Subcutaneous abdominal adipose tissue (tissue), 5 donors: ENCODE data around the gene GPC5.
"Not testable (repeated sequence)": the region's sequence is repeated elsewhere in the genome, so short reads cannot be mapped to it uniquely, and the experiment has no call there.

ENCODE experiments used
- H3K27ac ChIP-seq: one replicate; pipeline ENCODE4 v1.7.0; 2013; ENCODE audit warnings: low read depth, mild to moderate bottlenecking, inconsistent platforms, low read length, moderate library complexity
- H3K27me3 ChIP-seq, 5 donors: one replicate each; pipeline ENCODE4 v1.7.0; 2013; ENCODE audit warnings: low read length in 5 of 5, inconsistent platforms in 1 of 5; ENCODE audit not compliant: control insufficient read depth in 5 of 5, insufficient read depth in 4 of 5
- H3K36me3 ChIP-seq, 5 donors: one replicate each; pipeline ENCODE4 v1.7.0; 2013; ENCODE audit warnings: low read length in 5 of 5; ENCODE audit not compliant: control insufficient read depth in 5 of 5, insufficient read depth in 5 of 5
- H3K4me1 ChIP-seq, 5 donors: one replicate each; pipeline ENCODE4 v1.7.0; 2013; ENCODE audit warnings: low read length in 5 of 5, mild to moderate bottlenecking in 3 of 5, moderate library complexity in 1 of 5; ENCODE audit not compliant: control insufficient read depth in 5 of 5, insufficient read depth in 5 of 5
- H3K4me3 ChIP-seq, 5 donors: one replicate each; pipeline ENCODE4 v1.7.0; 2013; ENCODE audit warnings: low read length in 5 of 5, low read depth in 1 of 5
- H3K9ac ChIP-seq, 5 donors: one replicate each; pipeline ENCODE4 v1.7.0; 2013; ENCODE audit warnings: low read length in 5 of 5, mild to moderate bottlenecking in 4 of 5, moderate library complexity in 3 of 5
- H3K9me3 ChIP-seq, 5 donors: one replicate each; pipeline ENCODE4 v1.7.0; 2013; ENCODE audit warnings: low read length in 5 of 5; ENCODE audit not compliant: control insufficient read depth in 5 of 5
- donor health status: healthy.
- donor health status: healthy.
- donor health status: healthy.
- donor health status: healthy.
- donor health status: healthy.

Gene GPC5

GRCh38 chr13:92473765-92474475 lies 1075.5 kb downstream of the GPC5 start:
- H3K36me3 ChIP-seq, result no peaks in the 10 kb centered on the region
- no peaks in the 10 kb centered on the region for H3K27me3 ChIP-seq
- H3K9ac ChIP-seq, result no peak overlapping the region
- H3K4me1 ChIP-seq, result no peaks in the 10 kb centered on the region
- H3K4me3 ChIP-seq, result no peak overlapping the region
- no peak overlapping the region for H3K27ac ChIP-seq
- H3K9me3 ChIP-seq, result peaks cover 0 to 3% (median 0%) of the 10 kb centered on the region in 5 donors

- no peaks in the 10 kb centered on the region for H3K27me3 ChIP-seq
- H3K4me3 ChIP-seq, result no peak overlapping the region
- no peak overlapping the region for H3K27ac ChIP-seq
- H3K4me1 ChIP-seq, result no peaks in the 10 kb centered on the region
- H3K9ac ChIP-seq, result no peak overlapping the region
- no peaks in the 10 kb centered on the region for H3K36me3 ChIP-seq
- H3K9me3 ChIP-seq, result peaks cover 0 to 2% (median 0%) of the 10 kb centered on the region in 5 donors
These were observed 1082.0 kb downstream of the GPC5 start for GRCh38 chr13:92480387-92480786.

GRCh38 chr13:92482790-92483189 lies 1084.4 kb downstream of the GPC5 start:
- H3K27me3 ChIP-seq, H3K4me1 ChIP-seq, H3K27ac ChIP-seq, H3K9me3 ChIP-seq, H3K4me3 ChIP-seq, H3K36me3 ChIP-seq, H3K9ac ChIP-seq: not testable (repeated sequence)

- Histone ChIP-seq H3K27me3 (no peaks in the 10 kb centered on the region), H3K36me3 (no peaks in the 10 kb centered on the region), H3K9me3 (peaks cover 0 to 2% (median 0%) of the 10 kb centered on the region in 5 donors), H3K9ac (no peak overlapping the region), H3K27ac (no peak overlapping the region), H3K4me1 (no peaks in the 10 kb centered on the region), H3K4me3 (no peak overlapping the region)
These were observed 1085.5 kb downstream of the GPC5 start for GRCh38 chr13:92483894-92484293.

GRCh38 chr13:92487238-92487637 lies 1088.8 kb downstream of the GPC5 start:
- Histone ChIP-seq H3K4me3 (no peak overlapping the region), H3K27ac (no peak overlapping the region), H3K9me3 (peaks cover 0 to 2% (median 0%) of the 10 kb centered on the region in 5 donors), H3K9ac (no peak overlapping the region), H3K4me1 (no peaks in the 10 kb centered on the region), H3K36me3 (no peaks in the 10 kb centered on the region), H3K27me3 (no peaks in the 10 kb centered on the region)

GRCh38 chr13:92488249-92488852 lies 1089.9 kb downstream of the GPC5 start:
- Histone ChIP-seq H3K27me3 (no peaks in the 10 kb centered on the region), H3K9ac (no peak overlapping the region), H3K4me3 (no peak overlapping the region), H3K4me1 (no peaks in the 10 kb centered on the region), H3K36me3 (no peaks in the 10 kb centered on the region), H3K27ac (no peak overlapping the region), H3K9me3 (no peaks in the 10 kb centered on the region)

GRCh38 chr13:92491839-92492238 lies 1093.4 kb downstream of the GPC5 start:
- Histone ChIP-seq H3K4me3 (no peak overlapping the region), H3K9me3 (no peaks in the 10 kb centered on the region), H3K36me3 (no peaks in the 10 kb centered on the region), H3K27ac (no peak overlapping the region), H3K9ac (no peak overlapping the region), H3K4me1 (no peaks in the 10 kb centered on the region), H3K27me3 (no peaks in the 10 kb centered on the region)

- Histone ChIP-seq H3K9ac (no peak overlapping the region), H3K27ac (no peak overlapping the region), H3K27me3 (no peaks in the 10 kb centered on the region)
These were observed 1096.5 kb downstream of the GPC5 start for GRCh38 chr13:92494915-92495314.

GRCh38 chr13:92500192-92500591 lies 1101.8 kb downstream of the GPC5 start:
- no peaks in the 10 kb centered on the region for H3K9me3 ChIP-seq
- no peak overlapping the region for H3K27ac ChIP-seq
- H3K36me3 ChIP-seq, result no peaks in the 10 kb centered on the region
- no peaks in the 10 kb centered on the region for H3K27me3 ChIP-seq
- no peaks in the 10 kb centered on the region for H3K4me1 ChIP-seq
- no peak overlapping the region for H3K4me3 ChIP-seq
- no peak overlapping the region for H3K9ac ChIP-seq

More at GRCh38 chr13:92494915-92495314, 1096.5 kb downstream of the GPC5 start:
- H3K9me3 ChIP-seq, result no peaks in the 10 kb centered on the region
- no peak overlapping the region for H3K4me3 ChIP-seq
- no peaks in the 10 kb centered on the region for H3K4me1 ChIP-seq
- no peaks in the 10 kb centered on the region for H3K36me3 ChIP-seq

GRCh38 chr13:92510416-92510815 lies 1112.0 kb downstream of the GPC5 start:
- peaks cover 0 to 2% (median 0%) of the 10 kb centered on the region in 5 donors for H3K9me3 ChIP-seq
- H3K27me3 ChIP-seq, result no peaks in the 10 kb centered on the region
- no peaks in the 10 kb centered on the region for H3K4me1 ChIP-seq
- no peak overlapping the region for H3K27ac ChIP-seq
- H3K36me3 ChIP-seq, result no peaks in the 10 kb centered on the region
- no peak overlapping the region for H3K9ac ChIP-seq
- no peak overlapping the region for H3K4me3 ChIP-seq
